GM12878 (cell line): ENCODE results near the gene BATF. TPM values are rescaled to one million over a fixed set of nuclear protein-coding genes. Genes with fewer than 3 reads are reported as not detected.

Experiments
- ATAC-seq: fragments of 200-7000 bp; cut with Tn5 transposase; 3 replicates; pipeline ENCODE4 v1.9.1; 2020; ENCODE audit warnings: mild to moderate bottlenecking, moderate library complexity
- BruUV-seq: library from RNA; stranded (reverse); fragments of 400-500 nt; replicated peaks from 2 replicates; lab custom pipeline; 2021; lab: Mats Ljungman, UMichigan
- CTCF ChIA-PET: fragments of 300-600 bp; sonication (Branson Sonifier 250); formaldehyde crosslinking; extraction: SDS; loops from one replicate; lab custom pipeline; 2021; ENCODE audit warnings: inconsistent platforms; lab: Yijun Ruan, JAX
- POLR2A ChIA-PET: fragments of 350-600 bp; formaldehyde crosslinking; extraction: SDS; loops from one replicate; lab custom pipeline; 2021; ENCODE audit warnings: inconsistent platforms; lab: Charles Lee
- RAD21 ChIA-PET: fragments of 300-600 bp; sonication (Branson Sonifier 250); formaldehyde crosslinking; loops from one replicate; lab custom pipeline; 2023; ENCODE audit warnings: antibody characterized with exemption; ENCODE audit not compliant: unreplicated experiment; lab: Charles Lee
- SMC1A ChIA-PET: fragments of 300-600 bp; sonication (Branson Sonifier 250); formaldehyde crosslinking; loops from one replicate; lab custom pipeline; 2023; ENCODE audit not compliant: unreplicated experiment, uncharacterized antibody; lab: Charles Lee
- DNase-seq: peaks from one replicate; pipeline ENCODE4 v3.0.0-alpha.2; 2011; ENCODE audit warnings: low read depth, low spot score
- FAIRE-seq: peaks from 3 replicates; lab custom pipeline; 2011; peaks lifted over from hg19 to GRCh38; lab: Jason Lieb, UNC
- H2AFZ ChIP-seq: 2 replicates; pipeline ENCODE4 v1.6.0; 2011; ENCODE audit warnings: low read depth, low read length, control low read depth; ENCODE audit not compliant: control insufficient read depth
- H3K27ac ChIP-seq: 2 replicates; pipeline ENCODE4 v1.5.1; 2011; ENCODE audit warnings: control low read depth; ENCODE audit not compliant: control insufficient read depth, insufficient read depth
- H3K27me3 ChIP-seq, 2 experiments: replicated peaks in 1 of 2; 2 replicates each; pipeline versions ENCODE4 v1.6.0 to v1.6.1; 2011; ENCODE audit warnings: low read length in 1 of 2; ENCODE audit not compliant: control insufficient read depth in 2 of 2, insufficient read depth in 2 of 2
- H3K36me3 ChIP-seq, 2 experiments: 2 replicates each; pipeline ENCODE4 v1.5.1; 2011; ENCODE audit warnings: low read length in 1 of 2; ENCODE audit not compliant: control insufficient read depth in 2 of 2, insufficient read depth in 2 of 2
- H3K4me1 ChIP-seq: 2 replicates; pipeline ENCODE4 v1.6.1; 2011; ENCODE audit warnings: mild to moderate bottlenecking, low read length, moderate library complexity, mixed read lengths; ENCODE audit not compliant: control insufficient read depth, insufficient read depth
- H3K4me2 ChIP-seq: 2 replicates; pipeline ENCODE4 v1.6.0; 2011; ENCODE audit warnings: control low read depth; ENCODE audit not compliant: control insufficient read depth, insufficient read depth
- H3K4me3 ChIP-seq: fragments of 200-600 bp; sonication (generic); 2 replicates; pipeline ENCODE4 v1.5.1; 2016
- H3K79me2 ChIP-seq: 2 replicates; pipeline ENCODE4 v1.6.0; 2011; ENCODE audit warnings: low read length; ENCODE audit not compliant: control insufficient read depth, insufficient read depth
- H3K9ac ChIP-seq: 2 replicates; pipeline ENCODE4 v1.8.0; 2011; ENCODE audit warnings: low read length, control low read depth, mixed read lengths; ENCODE audit not compliant: control insufficient read depth, insufficient read depth
- H3K9me3 ChIP-seq: replicated peaks from 3 replicates; pipeline ENCODE4 v1.5.1; 2011; ENCODE audit warnings: mild to moderate bottlenecking, low read length; ENCODE audit not compliant: control insufficient read depth, insufficient read depth
- H4K20me1 ChIP-seq: 2 replicates; pipeline ENCODE4 v1.6.0; 2011; ENCODE audit not compliant: control insufficient read depth, insufficient read depth
- BCL11A ChIP-seq: IDR thresholded peaks from 2 replicates; pipeline ENCODE4 v1.6.1; 2011; ENCODE audit warnings: low read depth, low read length
- CHD2 ChIP-seq: IDR thresholded peaks from 2 replicates; pipeline ENCODE4 v1.6.1; 2011; ENCODE audit warnings: low read depth, low read length, improper control_type of control experiment, borderline replicate concordance
- CHD4 ChIP-seq: fragments of 200-600 bp; sonication (generic); IDR thresholded peaks from 2 replicates; pipeline ENCODE4 v1.6.1; 2016; ENCODE audit warnings: mild to moderate bottlenecking
- EED ChIP-seq: sonication (generic); IDR thresholded peaks from 2 replicates; pipeline ENCODE4 v1.6.1; 2016; ENCODE audit warnings: antibody characterized with exemption, low read depth
- FOXM1 ChIP-seq: IDR thresholded peaks from 2 replicates; pipeline ENCODE4 v1.6.1; 2012; ENCODE audit warnings: low read depth, mild to moderate bottlenecking, inconsistent platforms, low read length, moderate library complexity
- GABPA ChIP-seq: IDR thresholded peaks from 2 replicates; pipeline ENCODE4 v1.6.1; 2014; ENCODE audit warnings: antibody characterized with exemption, low read depth, mild to moderate bottlenecking, inconsistent platforms
- MAX ChIP-seq: IDR thresholded peaks from 2 replicates; pipeline ENCODE4 v1.6.1; 2012; ENCODE audit warnings: low read depth, low read length, improper control_type of control experiment
- RELA ChIP-seq: fragments of 450-650 bp; IDR thresholded peaks from 2 replicates; pipeline ENCODE4 v1.8.0; 2014; ENCODE audit warnings: borderline replicate concordance; ENCODE audit not compliant: partially characterized antibody
- RUNX3 ChIP-seq: IDR thresholded peaks from 2 replicates; pipeline ENCODE4 v1.6.1; 2012; ENCODE audit warnings: low read length, inconsistent platforms
- SMARCA5 ChIP-seq: fragments of 450-650 bp; IDR thresholded peaks from 2 replicates; pipeline ENCODE4 v1.6.1; 2017; ENCODE audit warnings: mild to moderate bottlenecking
- ZBED1 ChIP-seq: IDR thresholded peaks from 2 replicates; pipeline ENCODE4 v1.6.1; 2016; ENCODE audit warnings: borderline replicate concordance
- ZNF622 ChIP-seq: fragments of 450-650 bp; IDR thresholded peaks from 2 replicates; pipeline ENCODE4 v1.6.1; 2017; ENCODE audit warnings: mild to moderate bottlenecking, inconsistent platforms
- WGBS: methylation state at CpG from one replicate; pipeline ENCODE4 v1.1.6; 2016; ENCODE audit warnings: low lambda C conversion rate; ENCODE audit not compliant: insufficient replicate concordance, insufficient coverage; ENCODE audit errors: missing lambda C conversion rate; 5-methylcytosine and 5-hydroxymethylcytosine counted together
- in situ Hi-C: fragments of 300-500 bp; cut with MboI; formaldehyde crosslinking; loops from 9 replicates; pipeline ENCODE4 v1.14.3; 2018; ENCODE audit warnings: mixed read lengths
- intact Hi-C: fragments of 100-400 bp; cut with micrococcal nuclease; formaldehyde crosslinking; loops from one replicate; pipeline ENCODE4 v1.14.2; 2022; ENCODE audit not compliant: unreplicated experiment
- polyA plus RNA-seq, 11 experiments: library from polyadenylated mRNA; depleted of rRNA in 4 of 11; unstranded in 6 of 11; stranded (reverse) in 5 of 11; fragments of >200 nt; fragmentation: Nextera tagmentation in 4 of 11; fragmentation: Illumina TruSeq in 1 of 11; extraction: Ambion mirVana in 4 of 11; extraction: Trizol in 1 of 11; gene quantifications; 1 replicate in 1 of 11; 2 replicates in 10 of 11; pipeline versions ENCODE4 v1.2.1 to v1.2.3, GENCODE V29; 2011 to 2016; ENCODE audit warnings: inconsistent platforms in 2 of 11, missing spikeins in 2 of 11, low read depth in 1 of 11
- total RNA-seq, 4 experiments: library from RNA; depleted of rRNA in 3 of 4; stranded (reverse); fragments of >200 nt in 3 of 4; fragmentation: Illumina TruSeq in 1 of 4; extraction: Trizol in 1 of 4; gene quantifications; 2 replicates each; pipeline versions ENCODE4 v1.2.1 to v1.2.3, GENCODE V29; 2013 to 2021
- TF ChIP-seq, protein P1 (sequence below): fragments of 150-350 bp; IDR thresholded peaks from 2 replicates; pipeline ENCODE4 v1.6.1; 2014; ENCODE audit warnings: mild to moderate bottlenecking, low read depth, low read length

The BATF gene
- total and polyA plus RNA-seq, 10 of the 15 experiments (the other 5 are each of a cell fraction or from before 2014, with no cell fraction given), result 10.0 to 154 (median 103) TPM

DNA sequence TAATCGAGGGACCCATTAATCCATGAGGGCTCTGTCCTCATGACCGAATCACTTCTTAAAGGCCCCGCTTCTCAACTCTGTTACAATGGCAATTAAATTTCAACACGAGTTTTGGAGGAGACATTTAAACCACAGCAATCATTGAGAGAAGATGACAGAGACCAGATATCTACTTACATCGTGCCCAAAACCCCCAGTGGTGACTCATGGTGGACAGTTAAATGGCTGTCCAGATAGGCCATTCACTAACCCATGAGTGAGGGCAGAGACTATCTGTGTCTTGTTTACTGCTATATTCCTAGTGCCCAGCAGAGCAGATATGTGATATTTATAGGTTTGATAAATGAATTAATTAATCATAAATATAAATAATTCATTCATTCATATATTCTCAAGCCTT, 36.2 kb downstream of the BATF start:
- SMC1A ChIA-PET, result interaction anchor here (0.5 to 13.7 kb wide), 5 partner anchors 18 to 102 kb away, joined by 3 to 257 read pairs (median 136); partner anchors contain the start of genes BATF, ERG28 and TTLL5
- in situ Hi-C loops (no loop called here), intact Hi-C loops (no loop called here)
- Histone ChIP-seq H3K9ac (no peak overlapping the region), H3K4me3 (no peak overlapping the region), H2AFZ (no peak overlapping the region), H3K36me3 (no peaks in the 10 kb centered on the region), H3K9me3 (peaks cover 5% of the 10 kb centered on the region; the same call in 2 of the 3 replicates), H4K20me1 (no peaks in the 10 kb centered on the region), H3K27ac (no peak overlapping the region), H3K4me2 (no peak overlapping the region), H3K79me2 (no peaks in the 10 kb centered on the region), H3K27me3 (no peaks in the 10 kb centered on the region), H3K4me1 (peaks cover 27% of the 10 kb centered on the region)
- POLR2A ChIA-PET, result interaction anchor here (0.6 to 1.5 kb wide), 2 partner anchors 34 to 42 kb away, joined by 4 to 5 read pairs; no protein-coding TSS in a partner anchor
- RAD21 ChIA-PET, result interaction anchor here (5.8 kb wide), 1 partner anchor 66 kb away, joined by 113 read pairs; no protein-coding TSS in a partner anchor
- TF ChIP-seq EED (no peak), MAX (no peak), FOXM1 (no peak), BCL11A (no peak)
- no peak for DNase-seq
- 72% methylated on average over 5 of the region's 5 CpGs for WGBS
- no peak for ATAC-seq
- no TSS peak for BruUV-seq
- CTCF ChIA-PET, result interaction anchor here (0.9 to 25.9 kb wide), 5 partner anchors 20 to 65 kb away, joined by 4 to 481 read pairs (median 180); partner anchors contain the start of genes BATF and FLVCR2
- no peak for FAIRE-seq

DNA sequence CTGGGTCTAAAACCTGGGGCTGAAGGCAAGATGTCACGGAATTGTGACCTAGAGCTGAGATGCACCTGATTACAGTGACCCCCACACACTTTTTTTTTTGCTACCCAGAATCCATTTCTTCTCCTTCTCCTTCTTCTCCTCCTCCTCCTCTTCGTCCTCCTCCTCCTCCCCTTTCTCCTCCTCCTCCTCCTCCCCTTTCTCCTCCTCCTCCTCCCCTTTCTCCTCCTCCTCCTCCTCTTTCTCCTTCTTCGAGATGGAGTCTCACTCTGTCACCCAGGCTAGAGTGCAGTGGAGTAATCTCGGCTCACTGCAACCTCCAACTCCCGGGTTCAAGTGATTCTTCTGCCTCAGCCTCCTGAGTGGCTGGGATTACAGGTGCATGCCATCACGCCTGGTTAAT, 36.8 kb downstream of the BATF start:
- SMC1A ChIA-PET, result interaction anchor here (0.5 to 6.3 kb wide), 13 partner anchors 10 to 254 kb away, joined by 3 to 232 read pairs (median 21); partner anchors contain the start of genes BATF, ERG28, FLVCR2 and TTLL5
- CTCF ChIA-PET, result interaction anchor here (0.7 to 7.1 kb wide), 9 partner anchors 9 to 251 kb away, joined by 5 to 286 read pairs (median 61); partner anchors contain the start of gene BATF
- POLR2A ChIA-PET, result interaction anchor here (1.3 to 3.5 kb wide), 3 partner anchors 9 to 40 kb away, joined by 4 to 14 read pairs (median 5); no protein-coding TSS in a partner anchor
- intact Hi-C loops (no loop called here), in situ Hi-C loops (no loop called here)
- Histone ChIP-seq H2AFZ (no peak overlapping the region), H3K27ac (no peak overlapping the region), H3K79me2 (no peaks in the 10 kb centered on the region), H3K4me1 (peaks cover 27% of the 10 kb centered on the region), H3K9ac (no peak overlapping the region), H4K20me1 (no peaks in the 10 kb centered on the region), H3K36me3 (no peaks in the 10 kb centered on the region), H3K9me3 (peaks cover 5% of the 10 kb centered on the region; the same call in 2 of the 3 replicates), H3K27me3 (no peaks in the 10 kb centered on the region), H3K4me2 (no peak overlapping the region), H3K4me3 (no peak overlapping the region)
- RAD21 ChIA-PET, result interaction anchor here (1.3 to 6.2 kb wide), 10 partner anchors 10 to 250 kb away, joined by 3 to 167 read pairs (median 26); partner anchors contain the start of genes BATF and FLVCR2
- ATAC-seq (no peak), DNase-seq (no peak), FAIRE-seq (no peak)
- 88% methylated on average over 5 of the region's 6 CpGs for WGBS
- no TSS peak for BruUV-seq
- TF ChIP-seq, protein P1, sequence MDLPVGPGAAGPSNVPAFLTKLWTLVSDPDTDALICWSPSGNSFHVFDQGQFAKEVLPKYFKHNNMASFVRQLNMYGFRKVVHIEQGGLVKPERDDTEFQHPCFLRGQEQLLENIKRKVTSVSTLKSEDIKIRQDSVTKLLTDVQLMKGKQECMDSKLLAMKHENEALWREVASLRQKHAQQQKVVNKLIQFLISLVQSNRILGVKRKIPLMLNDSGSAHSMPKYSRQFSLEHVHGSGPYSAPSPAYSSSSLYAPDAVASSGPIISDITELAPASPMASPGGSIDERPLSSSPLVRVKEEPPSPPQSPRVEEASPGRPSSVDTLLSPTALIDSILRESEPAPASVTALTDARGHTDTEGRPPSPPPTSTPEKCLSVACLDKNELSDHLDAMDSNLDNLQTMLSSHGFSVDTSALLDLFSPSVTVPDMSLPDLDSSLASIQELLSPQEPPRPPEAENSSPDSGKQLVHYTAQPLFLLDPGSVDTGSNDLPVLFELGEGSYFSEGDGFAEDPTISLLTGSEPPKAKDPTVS, result no peak
- TF ChIP-seq SMARCA5 (no peak), ZNF622 (no peak), RELA (no peak), ZBED1 (no peak), CHD2 (no peak), MAX (no peak), GABPA (no peak), RUNX3 (no peak), CHD4 (no peak)
